Activated CD4-positive, alpha-beta T cell treated with anti-CD3 and anti-CD28 coated beads, Interleukin-2, amount 50 U/mL, for 1 hour (primary cell): ENCODE data around the gene PAK1IP1.
"Not testable (repeated sequence)": the region's sequence is repeated elsewhere in the genome, so short reads cannot be mapped to it uniquely, and the experiment has no call there.

Experiments used
- DNase-seq: peaks from one replicate; pipeline ENCODE4 v3.0.0-alpha.2; 2020

The PAK1IP1 gene

DNA sequence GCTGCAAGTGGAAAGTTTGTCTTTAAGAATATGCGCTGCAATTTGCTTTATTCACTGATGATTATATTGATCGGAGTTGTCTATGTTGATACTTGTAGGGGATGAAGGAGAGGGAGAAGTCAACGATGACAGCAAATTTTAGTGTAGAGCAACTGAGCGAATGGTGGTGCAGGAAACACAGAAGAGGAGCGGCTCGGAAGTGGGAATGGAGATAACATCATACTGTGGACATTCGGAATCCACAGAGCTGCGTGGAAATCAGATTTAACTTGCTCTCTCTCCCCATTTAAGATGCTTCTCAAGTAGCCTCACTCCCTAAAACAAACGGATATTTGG is 52.1 kb downstream of the PAK1IP1 start:
- no peak for DNase-seq

DNA sequence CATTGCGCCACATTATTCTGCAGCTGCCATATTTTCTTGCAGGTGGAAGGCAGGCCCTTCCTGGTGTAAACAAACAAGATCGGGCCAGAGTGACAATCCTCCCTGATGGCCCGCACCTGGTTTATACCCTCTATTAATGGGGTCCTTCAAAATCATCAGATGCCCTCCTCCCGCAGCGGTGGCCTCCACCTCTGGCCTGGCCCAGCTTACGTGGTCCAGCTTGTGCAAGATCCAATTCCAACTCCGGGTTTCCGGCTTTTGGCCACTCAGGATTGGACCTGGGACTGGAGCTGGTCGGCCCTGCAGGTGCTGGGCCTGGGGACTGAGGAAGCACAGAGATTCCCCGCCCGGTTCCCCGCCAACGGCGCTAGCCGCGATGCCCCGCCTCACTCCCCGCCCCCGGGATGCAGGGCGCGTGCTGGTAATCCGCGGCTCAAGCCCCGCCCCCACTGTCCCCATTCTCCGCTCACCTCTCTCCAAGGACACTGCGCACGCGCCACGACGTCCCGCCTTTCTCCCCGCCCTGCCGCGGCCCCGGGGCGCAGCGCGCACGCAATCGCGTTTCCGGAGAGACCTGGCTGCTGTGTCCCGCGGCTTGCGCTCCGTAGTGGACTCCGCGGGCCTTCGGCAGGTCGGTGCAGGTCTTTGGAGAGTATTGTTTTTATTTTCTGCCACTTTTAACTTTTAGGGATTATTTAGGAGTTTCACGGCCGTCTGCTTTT is 52.6 kb downstream of the PAK1IP1 start, which contains the start of gene TMEM14B:
Gene TMEM14B, plus strand, starts transcription at position 555 of the 722 bp plus-strand sequence. CDS start 1,441 bp downstream, outside the sequence.
- DNase-seq: peak; percentile 100

DNA sequence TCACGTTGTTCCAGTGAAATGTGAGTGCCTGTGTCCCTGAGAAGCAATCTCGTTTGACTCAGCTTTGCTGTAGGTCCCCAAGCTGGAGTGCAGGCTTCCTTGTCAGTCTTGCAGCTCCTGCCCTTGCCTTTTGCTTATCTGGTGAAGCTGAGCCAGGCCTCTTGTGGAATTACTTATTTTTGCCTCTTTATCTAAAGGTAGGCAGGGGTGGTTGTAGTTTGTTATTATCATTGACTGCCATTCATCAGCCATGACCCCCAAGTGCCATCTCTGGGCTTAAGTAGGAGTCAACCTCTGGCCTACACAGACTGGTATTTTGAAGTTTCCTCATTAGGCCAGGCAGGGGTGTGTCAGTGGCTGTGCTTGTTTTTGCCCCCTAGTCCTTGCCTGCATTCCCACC is 55.0 kb downstream of the PAK1IP1 start:
- DNase-seq: no peak

DNA sequence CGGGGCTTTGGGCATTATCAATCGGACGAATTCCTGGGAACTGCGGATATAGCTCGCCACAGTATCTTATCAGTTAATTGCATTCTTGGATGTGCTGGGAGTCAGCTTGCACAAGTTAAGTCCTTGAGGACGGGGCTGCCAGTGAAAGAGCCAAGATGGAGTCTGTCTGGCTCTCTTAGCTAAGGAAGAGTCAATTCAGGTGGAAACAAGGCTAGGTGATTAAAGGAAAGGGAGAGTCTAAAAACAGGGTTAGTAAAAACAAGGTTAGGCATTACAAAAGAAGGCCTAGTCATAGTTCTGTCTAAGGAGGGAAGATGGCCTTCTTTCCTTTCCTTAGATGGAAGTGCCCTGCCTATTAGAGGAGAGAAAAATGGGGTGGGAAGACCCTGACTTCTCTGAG is 55.8 kb downstream of the PAK1IP1 start:
- not testable (repeated sequence) for DNase-seq

DNA sequence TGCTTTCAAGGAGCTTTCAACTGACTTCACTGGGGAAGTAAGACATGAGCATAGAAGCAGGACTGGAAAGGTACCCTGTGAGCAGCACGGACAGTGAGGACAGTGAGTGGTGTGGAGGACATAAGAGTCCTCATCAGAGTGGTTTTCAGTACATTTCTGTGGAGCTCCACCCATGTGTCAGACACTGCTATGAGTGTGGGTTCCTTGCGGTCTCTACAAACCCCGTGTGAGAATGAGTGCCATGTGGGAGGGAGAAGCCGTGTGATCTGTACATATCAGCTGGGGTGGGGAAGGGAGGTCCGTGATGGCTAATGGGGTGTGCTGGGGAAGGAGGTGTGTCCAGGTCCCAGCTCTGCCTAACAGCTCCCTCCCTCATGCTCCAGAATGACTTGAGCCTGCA is 57.0 kb downstream of the PAK1IP1 start:
- not testable (repeated sequence) for DNase-seq

DNA sequence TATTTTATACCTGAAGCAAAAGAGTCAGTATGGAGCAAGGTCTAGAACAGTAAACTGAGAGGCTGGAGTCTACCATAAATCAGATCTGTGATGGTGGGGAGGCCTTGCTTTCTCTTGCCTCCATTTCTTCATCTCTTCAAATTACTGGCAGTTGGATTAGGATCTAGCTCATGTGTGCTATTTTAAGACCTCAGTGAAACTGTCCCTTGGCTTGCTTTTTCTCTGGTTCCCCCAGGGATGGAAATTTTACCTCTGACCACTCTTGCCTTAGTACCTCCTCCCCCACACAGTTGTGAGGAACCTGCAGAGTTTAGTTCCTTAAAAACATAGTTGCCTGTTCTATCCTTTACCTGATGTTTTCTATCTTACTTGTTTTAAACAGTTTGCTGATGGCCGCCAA is 61.3 kb downstream of the PAK1IP1 start:
- DNase-seq: no peak
